Gastroesophageal sphincter (tissue), 3 donors: ENCODE results near the gene SPEM3.

Source experiments
- POLR2AphosphoS5 ChIP-seq: sonication (generic); formaldehyde crosslinking; IDR thresholded peaks from one replicate; pipeline ENCODE4 v1.6.1; 2017; ENCODE audit warnings: antibody characterized with exemption
- TF ChIP-seq, protein P1 (sequence below), 4 experiments: fragments of 200-600 bp in 2 of 4; fragments of 450-650 bp in 2 of 4; sonication (generic) in 1 of 4; IDR thresholded peaks; one replicate each; pipeline ENCODE4 v1.5.1; 2017 to 2019; ENCODE audit warnings: antibody characterized with exemption in 4 of 4, mild to moderate bottlenecking in 2 of 4, moderate library complexity in 2 of 4

DNA sequence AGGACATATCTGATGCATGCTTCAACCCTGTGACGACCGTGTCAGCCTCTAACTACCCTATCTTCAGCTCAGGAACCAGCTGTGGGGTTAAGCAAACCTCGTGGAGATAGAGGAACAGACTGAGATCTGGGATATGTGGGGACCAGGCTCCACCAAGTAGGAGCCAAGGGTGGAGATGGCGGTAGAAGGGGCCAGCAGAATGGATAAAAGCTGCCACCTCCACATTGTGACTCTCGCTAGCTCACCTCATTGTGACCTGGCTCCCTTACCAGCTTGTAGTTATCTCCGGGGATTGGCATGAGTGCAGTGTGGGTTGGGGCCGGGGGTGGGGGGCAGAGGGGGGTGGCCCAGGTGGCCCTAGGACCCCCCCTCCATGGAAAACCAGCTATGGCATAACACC lies 3.3 kb upstream of the SPEM3 start, which contains the start of gene SPEM2:
- no peak for TF ChIP-seq POLR2AphosphoS5
- TF ChIP-seq, protein P1, sequence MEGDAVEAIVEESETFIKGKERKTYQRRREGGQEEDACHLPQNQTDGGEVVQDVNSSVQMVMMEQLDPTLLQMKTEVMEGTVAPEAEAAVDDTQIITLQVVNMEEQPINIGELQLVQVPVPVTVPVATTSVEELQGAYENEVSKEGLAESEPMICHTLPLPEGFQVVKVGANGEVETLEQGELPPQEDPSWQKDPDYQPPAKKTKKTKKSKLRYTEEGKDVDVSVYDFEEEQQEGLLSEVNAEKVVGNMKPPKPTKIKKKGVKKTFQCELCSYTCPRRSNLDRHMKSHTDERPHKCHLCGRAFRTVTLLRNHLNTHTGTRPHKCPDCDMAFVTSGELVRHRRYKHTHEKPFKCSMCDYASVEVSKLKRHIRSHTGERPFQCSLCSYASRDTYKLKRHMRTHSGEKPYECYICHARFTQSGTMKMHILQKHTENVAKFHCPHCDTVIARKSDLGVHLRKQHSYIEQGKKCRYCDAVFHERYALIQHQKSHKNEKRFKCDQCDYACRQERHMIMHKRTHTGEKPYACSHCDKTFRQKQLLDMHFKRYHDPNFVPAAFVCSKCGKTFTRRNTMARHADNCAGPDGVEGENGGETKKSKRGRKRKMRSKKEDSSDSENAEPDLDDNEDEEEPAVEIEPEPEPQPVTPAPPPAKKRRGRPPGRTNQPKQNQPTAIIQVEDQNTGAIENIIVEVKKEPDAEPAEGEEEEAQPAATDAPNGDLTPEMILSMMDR (IDR thresholded peaks at IDR 0.05) = no peak
